HG02623 (cell line): ENCODE data around the gene TNPO1.
A peak's percentile ranks its signal among the peaks of the same experiment; 100 is the strongest.
"Not testable (repeated sequence)": the region's sequence is repeated elsewhere in the genome, so short reads cannot be mapped to it uniquely, and the experiment has no call there.

Source experiments
- ATAC-seq: cut with Tn5 transposase; IDR thresholded peaks from one replicate; pipeline ENCODE4 v1.9.1; 2021; ENCODE audit warnings: moderate library complexity; ENCODE audit not compliant: unreplicated experiment

TNPO1 gene

DNA sequence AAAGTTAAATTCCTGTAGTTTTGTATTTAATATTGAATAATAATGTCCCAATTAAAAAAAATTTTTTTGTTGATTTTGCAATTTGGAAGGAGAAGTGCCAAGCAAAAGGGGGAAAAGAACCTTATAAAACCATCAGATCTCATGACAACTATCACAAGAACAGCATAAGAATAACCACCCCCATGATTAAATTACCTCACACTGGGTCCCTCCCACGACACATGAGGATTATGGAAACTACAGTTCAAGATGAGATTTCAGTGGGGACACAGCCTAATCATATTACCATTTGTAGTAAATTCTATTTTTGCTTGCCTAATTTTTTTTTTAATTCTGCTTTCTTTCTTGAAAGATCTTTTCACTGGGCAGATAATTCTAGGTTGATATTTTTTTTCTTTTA lies 106.0 kb downstream of the TNPO1 start:
- ATAC-seq = no peak

DNA sequence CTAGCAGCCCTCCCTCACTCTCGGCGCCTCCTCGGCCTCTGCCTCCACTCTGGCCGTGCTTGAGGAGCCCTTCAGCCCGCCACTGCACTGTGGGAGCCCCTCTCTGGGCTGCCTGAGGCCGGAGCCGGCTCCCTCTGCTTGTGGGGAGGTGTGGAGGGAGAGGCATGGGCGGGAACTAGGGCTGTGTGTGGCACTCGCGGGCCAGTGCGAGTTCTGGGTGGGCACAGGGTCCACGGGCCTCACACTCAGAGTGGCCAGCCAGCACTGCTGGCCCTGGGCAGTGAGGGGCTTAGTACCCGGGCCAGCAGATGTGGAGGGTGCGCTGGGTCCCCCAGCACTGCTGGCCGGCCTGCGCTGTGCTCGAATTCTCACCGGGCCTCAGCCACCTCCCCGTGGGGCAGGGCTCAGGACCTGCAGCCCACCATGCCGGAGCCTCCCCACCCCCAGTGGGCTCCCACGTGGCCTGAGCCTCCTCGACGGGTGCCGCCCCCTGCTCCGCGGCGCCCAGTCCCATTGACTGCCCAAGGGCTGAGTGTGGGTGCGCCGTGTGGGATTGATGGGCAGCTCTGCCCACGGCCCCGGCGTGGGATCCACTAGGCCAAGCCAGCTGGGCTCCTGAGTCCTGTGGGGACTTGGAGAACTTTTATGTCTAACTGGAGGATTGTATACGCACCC lies 109.0 kb downstream of the TNPO1 start:
- ATAC-seq = no peak

DNA sequence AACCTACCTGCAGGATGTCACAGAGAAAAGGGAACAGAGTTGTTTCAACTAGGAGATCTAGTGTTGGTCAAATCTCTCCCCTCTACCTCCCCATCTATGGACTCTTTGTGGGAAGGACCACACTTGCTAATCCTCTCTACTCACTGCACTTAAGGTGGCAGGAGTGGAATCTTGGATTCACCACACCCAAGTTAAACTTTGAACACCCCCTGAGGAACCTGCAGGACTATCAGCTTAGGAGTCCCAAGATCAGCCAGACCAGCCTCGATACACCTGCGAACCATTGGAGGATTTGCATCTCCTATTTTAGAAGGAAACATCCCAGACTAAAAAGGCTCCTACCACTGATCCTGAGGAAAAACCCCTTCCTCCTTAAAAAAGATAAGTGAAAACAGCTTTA lies 116.2 kb downstream of the TNPO1 start:
- not testable (repeated sequence) for ATAC-seq

DNA sequence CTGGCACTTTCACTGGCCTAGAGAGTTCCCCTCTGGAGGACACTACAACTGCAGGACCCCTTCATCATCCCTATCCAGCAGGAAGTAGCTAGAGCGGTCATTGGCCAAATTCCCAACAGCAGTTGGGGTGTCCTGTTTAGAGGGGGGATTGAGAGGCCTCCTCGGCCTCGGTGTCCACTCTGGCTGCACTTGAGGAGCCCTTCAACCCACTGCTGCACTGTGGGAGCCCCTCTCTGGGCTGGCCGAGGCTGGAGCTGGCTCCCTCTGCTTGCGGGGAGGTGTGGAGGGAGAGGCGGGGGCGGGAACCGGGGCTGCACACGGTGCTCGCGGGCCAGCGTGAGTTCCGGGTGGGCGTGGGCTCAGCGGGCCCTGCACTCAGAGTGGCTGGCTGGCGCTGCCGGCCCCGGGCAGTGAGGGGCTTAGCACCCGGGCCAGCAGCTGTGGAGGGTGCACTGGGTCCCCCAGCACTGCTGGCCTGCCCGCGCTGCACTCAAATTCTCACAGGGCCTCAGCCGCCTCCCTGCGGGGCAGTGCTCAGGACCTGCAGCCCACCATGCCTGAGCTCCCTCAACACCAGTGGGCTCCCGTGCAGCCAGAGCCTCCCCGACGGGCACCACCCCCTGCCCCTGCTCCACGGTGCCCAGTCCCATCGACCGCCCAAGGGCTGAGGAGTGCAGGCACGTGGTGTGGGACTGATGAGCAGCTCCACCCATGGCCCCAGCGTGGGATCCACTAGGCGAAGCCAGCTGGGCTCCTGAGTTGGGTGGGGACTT lies 118.7 kb downstream of the TNPO1 start:
- not testable (repeated sequence) for ATAC-seq

DNA sequence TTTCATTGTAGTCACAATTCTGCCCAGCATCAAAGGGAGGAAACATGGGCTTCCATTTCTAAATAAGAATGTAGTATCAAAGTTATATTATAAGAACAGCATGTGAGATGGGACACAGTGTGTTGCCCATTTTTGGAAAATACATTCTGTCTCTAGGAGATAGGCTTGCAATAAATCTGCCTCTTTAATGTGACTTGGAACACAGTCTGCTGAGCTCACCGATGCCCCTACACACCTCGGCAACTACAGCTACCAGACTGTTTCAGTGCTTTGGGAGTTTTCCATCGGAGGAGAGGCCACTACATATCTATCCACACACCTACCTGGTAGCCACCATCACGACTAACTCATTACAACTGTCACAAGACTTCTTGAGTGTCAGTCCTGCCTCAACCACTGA lies 120.4 kb downstream of the TNPO1 start:
- ATAC-seq = no peak

DNA sequence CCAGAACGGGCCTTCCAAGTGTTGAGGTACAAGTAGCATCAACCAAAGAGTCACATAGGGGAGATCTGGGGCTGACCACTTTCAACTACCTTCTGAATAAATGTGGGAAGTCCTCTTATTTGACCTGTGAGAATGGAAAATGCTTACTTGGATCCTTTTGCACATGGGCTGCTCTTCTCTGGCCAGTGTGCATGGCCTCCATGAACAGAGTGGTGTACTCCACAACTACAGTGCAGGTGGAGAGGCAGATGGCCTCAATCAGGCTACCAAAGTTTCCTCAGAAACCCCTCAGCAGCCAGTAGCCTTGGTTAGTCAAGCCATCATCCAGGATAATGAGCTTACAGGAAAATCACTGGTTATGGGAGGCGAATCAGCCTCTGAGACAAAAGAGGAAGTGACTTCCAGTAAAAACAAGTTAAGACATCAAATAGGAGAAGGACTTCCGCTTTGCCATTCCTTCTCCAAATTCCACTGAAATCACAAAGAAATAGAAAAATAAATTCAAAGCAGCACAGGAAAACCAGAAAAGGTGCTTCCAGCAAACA lies 121.1 kb downstream of the TNPO1 start:
- no peak for ATAC-seq

DNA sequence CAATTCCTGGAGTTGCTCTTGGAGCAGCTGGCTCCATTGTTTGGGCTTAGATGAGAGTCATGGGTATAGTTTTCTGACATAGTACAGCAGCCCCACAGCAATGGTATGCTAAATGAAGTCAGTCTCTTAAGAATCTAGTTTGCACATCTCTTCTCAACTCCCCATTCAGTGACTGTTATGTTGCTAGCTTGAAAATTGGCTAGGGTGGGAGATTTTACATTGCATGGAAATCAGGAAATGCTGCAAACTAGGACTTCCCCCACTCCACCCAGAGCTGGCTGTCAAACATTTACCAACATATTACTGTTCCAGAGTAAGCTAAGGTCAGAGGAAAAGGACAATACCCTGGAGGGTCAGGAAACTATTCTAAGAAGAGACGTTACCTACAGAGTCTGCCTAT lies 121.7 kb downstream of the TNPO1 start:
- ATAC-seq = no peak

DNA sequence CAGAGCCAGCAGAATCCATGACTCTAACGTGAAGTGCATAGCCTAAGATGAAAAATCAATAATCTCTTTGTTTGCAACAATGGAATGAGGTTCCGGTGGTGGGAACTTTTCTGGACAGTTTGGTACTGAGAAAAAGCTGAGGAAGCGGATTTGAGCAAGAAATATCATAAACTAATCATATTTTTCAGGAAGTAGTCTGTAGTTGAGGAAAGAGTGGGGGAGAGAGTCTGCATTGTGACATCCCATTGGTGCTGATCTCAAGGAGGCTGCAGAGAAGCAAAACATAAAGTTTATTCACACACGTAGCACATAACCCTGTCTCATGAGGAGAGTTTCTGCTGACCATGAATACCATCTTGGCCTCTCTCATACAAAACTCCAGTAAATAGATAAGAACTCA lies 123.6 kb downstream of the TNPO1 start:
- ATAC-seq = no peak

DNA sequence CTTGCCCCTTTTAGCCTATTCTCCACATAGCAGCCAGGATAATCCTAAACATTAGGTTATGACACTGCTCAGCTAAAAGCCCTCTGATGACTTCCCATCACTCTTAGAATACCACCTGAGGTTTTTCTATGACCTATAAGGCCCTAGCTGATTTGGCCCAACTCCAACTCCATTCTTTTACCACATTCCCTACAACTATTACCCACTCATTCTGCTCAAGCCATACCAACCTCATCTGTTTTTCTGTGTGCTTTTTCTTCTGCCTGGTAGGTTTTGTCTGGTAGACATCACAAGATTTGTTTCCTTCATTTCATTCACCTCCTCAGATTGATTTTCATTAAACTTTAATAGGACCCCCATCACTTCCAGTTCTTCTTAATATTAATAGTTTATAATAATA lies 126.8 kb downstream of the TNPO1 start:
- ATAC-seq = no peak

DNA sequence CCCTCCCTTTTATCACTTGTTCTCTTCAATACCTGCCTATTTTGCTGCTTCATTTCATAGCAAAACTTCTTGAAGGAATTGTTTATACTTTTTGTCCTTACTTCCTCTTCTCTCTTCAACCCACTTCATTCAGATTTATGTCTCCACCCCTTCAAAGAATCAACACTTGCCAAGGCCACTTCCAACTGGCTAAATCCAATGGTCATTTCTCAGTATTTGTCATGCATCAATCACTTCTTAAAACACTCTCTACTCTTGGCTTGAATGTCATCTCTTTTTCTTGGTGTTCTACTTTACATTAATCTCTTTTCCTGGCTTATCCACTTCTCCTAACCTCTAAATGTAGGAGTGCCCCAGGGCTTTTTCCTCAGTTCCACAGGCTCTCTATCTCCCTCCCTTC lies 131.0 kb downstream of the TNPO1 start:
- ATAC-seq = no peak

DNA sequence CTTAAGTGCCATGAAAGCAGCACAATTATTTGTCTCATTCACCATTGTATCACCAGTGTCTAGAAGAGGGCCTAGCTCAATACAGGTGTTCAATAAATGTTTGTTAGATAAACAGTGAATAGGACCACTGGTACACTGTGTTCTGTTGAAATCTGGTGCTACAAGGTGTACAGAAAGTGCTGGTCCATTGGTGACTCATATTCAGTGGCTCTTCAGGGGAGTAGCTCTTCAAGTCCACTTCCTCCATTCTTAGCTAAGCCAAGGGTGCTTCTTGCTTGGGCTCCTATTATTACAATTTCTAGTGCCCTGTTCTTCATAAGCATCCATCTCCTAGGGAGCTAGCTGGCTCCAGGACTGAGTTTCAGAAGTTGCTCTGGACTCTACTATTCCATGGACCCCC lies 133.0 kb downstream of the TNPO1 start:
- no peak for ATAC-seq

DNA sequence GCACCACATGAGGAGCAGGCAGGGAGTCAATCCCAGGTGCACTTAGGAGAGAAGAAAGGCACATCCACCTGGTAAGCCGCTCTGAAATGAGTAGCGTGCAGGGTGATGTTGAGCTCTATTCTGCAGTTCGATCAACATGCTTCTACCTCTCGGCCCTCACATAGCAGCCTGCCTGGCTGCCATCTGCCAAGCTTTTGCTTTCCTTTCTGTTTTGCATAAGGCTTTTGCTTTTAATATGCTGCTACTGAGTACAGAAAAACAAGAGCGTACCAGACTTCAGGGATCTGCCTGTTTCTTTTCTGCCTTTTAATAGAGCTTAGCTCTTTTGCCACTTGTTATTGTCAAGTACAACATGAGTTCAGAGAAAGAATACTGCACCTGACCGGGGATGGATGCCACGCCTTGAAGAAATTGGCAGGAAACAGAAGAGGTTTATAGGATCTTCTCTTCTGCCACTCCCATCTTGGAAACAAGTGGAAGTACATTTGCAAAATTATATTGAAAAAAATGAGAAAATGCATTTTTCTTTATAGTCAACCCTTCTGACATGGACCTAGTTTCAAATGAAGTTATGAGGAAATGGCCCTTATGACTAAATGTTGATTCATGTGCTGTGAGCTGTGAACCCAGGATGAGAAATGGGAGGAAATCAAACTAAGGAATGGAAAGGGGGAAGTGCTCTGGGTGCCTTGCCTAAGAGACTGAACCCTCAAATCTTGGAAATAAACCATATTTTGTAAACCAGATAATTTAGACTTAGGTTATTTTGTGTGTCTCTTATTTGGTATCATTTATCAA lies 135.4 kb downstream of the TNPO1 start:
- ATAC-seq = no peak

DNA sequence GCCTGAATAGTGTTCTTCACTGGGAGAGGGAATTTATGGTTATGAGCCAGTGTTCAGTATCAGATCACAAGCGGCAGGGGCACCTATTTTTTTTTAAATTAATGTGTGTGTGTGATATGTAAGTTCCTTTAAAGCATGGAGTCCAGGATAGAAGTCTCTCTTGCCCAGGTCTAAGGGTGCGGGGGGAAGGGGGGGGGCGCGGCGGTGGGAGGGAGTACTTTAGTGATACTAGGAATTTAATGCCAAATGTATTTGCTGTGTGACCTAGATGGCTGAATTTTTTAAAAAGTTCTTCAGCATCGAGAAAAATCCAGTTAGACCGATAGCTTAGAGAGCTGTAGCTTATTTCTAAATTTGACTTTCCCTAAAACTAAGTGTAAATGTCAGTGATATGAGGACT lies 137.9 kb downstream of the TNPO1 start:
- no peak for ATAC-seq

DNA sequence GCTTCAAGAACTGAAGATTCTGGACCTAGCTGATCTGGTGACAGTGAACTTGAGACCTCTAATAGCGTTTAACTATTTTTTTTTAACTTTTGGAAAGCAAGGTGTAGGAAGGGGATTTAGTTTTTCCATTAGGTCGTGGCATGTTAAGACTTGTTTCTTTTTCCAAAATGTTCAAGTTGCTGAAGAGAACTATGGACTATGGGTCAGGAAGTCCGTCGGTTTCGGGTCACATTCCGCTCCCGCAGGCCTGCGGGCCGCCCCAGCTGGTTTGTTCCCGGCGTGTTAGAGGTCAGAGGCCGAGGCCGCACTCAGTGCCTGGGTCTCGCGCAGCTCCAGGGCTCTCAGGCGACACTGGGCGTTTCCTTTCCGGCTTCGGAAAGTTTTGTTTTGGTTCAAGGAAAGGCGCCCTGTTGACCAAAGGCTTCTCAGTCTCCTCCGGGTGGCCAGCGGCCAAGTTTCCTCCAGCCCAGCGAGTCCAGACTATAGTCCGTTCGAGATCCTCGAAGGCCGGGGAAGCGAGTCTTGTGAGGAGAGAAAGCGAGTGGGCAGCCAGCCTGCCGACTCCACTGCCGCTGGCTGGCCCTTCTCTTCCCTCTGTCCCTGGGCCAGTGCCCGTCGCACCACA lies 138.8 kb downstream of the TNPO1 start:
- peak; percentile 36 for ATAC-seq

DNA sequence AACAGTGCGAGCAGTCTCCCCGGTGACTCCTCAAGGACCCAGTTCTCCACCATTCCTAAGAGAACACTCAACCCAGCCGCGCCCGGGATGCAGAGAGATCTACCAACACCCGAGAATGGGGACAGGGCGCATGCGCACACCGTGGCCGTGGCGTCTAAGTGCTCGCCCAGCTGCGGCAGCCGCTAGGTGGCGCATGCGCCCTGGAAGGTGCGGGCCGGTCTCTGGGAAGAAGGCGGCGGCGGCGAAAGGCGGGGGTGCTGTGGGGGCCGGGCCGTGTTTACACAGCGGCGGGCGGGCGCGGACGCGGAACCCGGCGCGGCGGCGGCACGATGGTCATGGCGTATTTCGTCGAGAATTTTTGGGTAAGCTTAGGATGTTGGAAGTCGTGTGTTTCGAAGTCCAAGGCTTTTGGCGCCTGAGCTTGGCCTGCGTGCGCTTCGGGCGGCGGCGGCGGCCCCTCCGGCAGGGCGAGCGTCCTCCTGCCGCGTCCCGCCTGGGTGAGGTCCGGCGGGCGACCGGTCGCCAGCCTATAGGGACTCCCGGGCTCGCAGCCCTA lies 139.4 kb downstream of the TNPO1 start, which contains the start of gene FCHO2:
Gene FCHO2 (plus strand): TSS at position 274 of the 556 bp plus-strand sequence. CDS start 56 bp downstream, at position 330.
- peak; percentile 92 for ATAC-seq

DNA sequence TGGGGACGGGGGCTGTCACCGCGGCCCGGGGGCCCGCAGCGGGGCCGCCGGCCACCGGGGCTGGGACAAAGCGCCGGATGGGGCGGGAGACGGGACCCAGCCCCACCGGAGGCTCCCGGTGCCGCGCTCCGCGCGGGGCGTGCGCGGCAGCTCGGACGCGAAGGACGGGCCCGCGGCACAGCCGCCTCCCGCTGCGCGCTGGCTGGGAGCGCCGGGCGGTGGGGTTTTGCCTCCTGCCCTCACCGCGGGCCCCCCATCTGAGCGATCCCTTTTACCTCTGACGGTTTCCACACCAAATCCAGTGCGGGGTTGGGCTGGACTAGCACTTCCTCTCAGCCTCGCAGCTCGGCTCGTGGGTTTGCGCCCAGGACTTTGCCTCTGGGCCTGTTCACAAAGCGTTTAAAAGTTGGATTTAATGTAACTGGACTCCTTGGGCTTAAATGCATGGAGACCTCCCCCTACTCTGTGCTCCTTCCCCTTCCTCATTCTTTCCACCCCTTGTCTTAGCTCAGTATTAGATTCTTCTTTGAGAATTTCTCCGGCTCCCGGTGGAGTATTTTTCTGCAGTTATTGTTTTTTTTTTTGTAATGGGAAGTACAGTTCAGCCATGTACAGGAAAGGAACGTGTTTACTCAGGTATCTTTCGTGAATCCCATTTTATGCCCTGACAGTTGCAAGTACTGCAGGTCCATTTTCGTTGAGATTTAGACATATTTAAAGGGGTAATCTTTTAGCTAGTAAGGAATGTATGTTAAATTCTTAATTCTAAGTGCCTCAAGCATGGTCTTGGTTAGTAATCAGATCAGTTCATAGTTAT lies 140.1 kb downstream of the TNPO1 start:
- ATAC-seq = peak; percentile 32

DNA sequence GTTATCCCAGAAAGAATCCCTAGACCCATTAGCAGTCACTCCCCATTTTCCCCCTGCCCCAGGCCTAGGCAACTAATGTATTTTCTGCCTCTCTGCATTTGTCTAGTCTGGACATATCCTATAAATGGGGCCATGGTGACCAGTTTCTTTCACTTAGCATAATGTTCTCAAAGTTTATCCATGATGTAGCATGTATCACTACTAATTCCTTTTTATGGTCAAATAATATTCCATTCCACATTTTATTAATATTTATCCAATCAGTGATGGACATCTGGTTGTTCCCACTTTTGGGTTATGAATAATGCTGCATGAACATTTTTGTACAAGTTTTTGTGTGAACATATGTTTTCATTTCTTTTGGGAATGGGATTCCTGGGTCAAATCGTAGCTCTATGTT lies 140.9 kb downstream of the TNPO1 start:
- no peak for ATAC-seq

DNA sequence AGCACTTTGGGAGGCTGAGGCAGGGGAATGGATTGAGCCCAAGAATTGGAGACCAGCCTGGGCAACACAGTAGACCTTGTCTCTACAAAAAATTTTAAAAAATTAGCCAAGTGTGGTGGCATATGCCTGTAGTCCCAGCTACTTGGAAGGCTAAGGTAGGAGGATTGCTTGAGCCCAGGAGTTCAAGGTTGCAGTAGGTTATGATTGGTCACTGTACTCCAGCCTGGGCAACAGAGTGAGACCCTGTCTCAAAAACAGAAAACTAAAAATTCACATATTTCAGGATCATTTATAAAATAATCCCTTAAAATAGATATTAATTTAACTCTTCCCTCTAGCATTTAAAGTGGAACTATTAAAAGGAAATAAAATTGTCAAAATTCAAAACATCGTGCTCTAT lies 142.8 kb downstream of the TNPO1 start:
- no peak for ATAC-seq
